Liver (tissue), 3 donors: ENCODE results near the gene PSME2.

Experiments
- EGR1 ChIP-seq, 2 donors: IDR thresholded peaks; 2 replicates each; pipeline ENCODE4 v1.6.1; 2016 to 2018; ENCODE audit warnings: antibody characterized with exemption in 2 of 2, low read depth in 2 of 2
- FOXA1 ChIP-seq: IDR thresholded peaks from 2 replicates; pipeline ENCODE4 v1.6.1; 2016; ENCODE audit warnings: antibody characterized with exemption
- HNF4A ChIP-seq, 2 donors: conservative IDR thresholded peaks; 2 replicates each; pipeline ENCODE4 v1.6.1; 2016; ENCODE audit warnings: antibody characterized with exemption in 2 of 2, mild to moderate bottlenecking in 2 of 2
- JUND ChIP-seq, 2 donors: IDR thresholded peaks; 2 replicates each; pipeline ENCODE4 v1.6.1; 2016; ENCODE audit warnings: antibody characterized with exemption in 2 of 2
- RAD21 ChIP-seq, 2 donors: IDR thresholded peaks; 2 replicates each; pipeline ENCODE4 v1.6.1; 2016; ENCODE audit warnings: antibody characterized with exemption in 2 of 2, mild to moderate bottlenecking in 2 of 2
- RXRA ChIP-seq, 2 donors: IDR thresholded peaks; 2 replicates each; pipeline ENCODE4 v1.6.1; 2017 to 2018; ENCODE audit warnings: antibody characterized with exemption in 2 of 2, mild to moderate bottlenecking in 1 of 2
- SP1 ChIP-seq: IDR thresholded peaks from 2 replicates; pipeline ENCODE4 v1.6.1; 2018; ENCODE audit warnings: antibody characterized with exemption, mild to moderate bottlenecking
- TAF1 ChIP-seq: conservative IDR thresholded peaks from 2 replicates; pipeline ENCODE4 v1.6.1; 2016; ENCODE audit warnings: antibody characterized with exemption, mild to moderate bottlenecking
- TF ChIP-seq, protein P1 (sequence below): fragments of 150-350 bp; IDR thresholded peaks from 2 replicates; pipeline ENCODE4 v1.5.1; 2017; ENCODE audit warnings: improper control_type of control experiment, low read depth, low read length; ENCODE audit not compliant: missing input control
- TF ChIP-seq, protein P2 (sequence below): IDR thresholded peaks from 2 replicates; pipeline ENCODE4 v1.6.1; 2016; ENCODE audit warnings: antibody characterized with exemption
- TF ChIP-seq, protein P3 (sequence below): IDR thresholded peaks from 2 replicates; pipeline ENCODE4 v1.6.1; 2016; ENCODE audit warnings: antibody characterized with exemption
- TF ChIP-seq, protein P4 (sequence below): IDR thresholded peaks from 2 replicates; pipeline ENCODE4 v1.6.1; 2016; ENCODE audit warnings: antibody characterized with exemption
- TF ChIP-seq, protein P5 (sequence below): IDR thresholded peaks from 2 replicates; pipeline ENCODE4 v1.6.1; 2016; ENCODE audit warnings: antibody characterized with exemption, mild to moderate bottlenecking
- donor health status: healthy.
- donor health status: healthy.

DNA sequence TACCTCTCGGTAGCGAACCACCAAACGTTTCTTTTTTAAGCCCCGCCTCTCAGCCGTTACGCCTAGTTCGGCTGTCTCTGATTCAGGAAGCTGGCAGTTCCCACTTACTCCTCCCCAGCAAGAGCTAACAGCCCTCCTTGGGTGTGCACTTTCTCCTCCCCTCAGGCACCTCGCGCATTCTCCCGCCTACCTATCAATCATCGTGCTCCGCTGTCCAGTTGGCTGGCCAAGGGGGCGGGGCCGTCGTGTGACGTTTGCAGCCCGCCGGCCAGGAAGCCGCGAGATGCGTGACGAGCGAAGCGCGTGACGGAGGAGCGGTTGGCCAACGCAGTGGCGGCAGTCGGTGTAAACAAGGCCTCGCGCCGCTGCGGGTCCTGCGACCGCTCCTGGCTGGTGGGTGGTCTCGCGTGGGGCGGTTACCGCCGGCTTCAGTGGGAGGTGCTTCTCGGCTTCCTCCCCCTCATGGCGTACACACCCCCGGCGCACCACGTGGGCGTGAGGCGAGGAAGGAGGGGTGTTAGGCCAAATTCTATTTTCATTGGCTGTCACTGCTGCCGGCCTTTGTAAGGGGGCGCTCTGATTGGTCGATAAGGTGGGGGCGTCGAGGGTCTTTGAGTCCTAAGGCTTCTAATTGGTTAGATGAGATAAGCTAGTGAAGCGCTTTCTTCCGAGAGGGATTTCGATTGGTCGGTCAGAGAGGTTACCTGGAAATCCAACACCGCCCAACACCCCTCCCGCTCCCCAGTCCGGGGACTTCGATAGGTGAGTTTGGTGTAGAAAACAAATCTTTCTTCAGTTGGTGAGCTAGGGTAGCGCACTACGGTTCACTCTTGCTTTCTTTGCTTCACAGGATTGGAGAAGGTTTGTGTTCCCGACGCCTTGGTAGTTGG, 31.6 kb downstream of the PSME2 start, which contains the start of the genes DCAF11 and NRL:
- TF ChIP-seq, protein P1, sequence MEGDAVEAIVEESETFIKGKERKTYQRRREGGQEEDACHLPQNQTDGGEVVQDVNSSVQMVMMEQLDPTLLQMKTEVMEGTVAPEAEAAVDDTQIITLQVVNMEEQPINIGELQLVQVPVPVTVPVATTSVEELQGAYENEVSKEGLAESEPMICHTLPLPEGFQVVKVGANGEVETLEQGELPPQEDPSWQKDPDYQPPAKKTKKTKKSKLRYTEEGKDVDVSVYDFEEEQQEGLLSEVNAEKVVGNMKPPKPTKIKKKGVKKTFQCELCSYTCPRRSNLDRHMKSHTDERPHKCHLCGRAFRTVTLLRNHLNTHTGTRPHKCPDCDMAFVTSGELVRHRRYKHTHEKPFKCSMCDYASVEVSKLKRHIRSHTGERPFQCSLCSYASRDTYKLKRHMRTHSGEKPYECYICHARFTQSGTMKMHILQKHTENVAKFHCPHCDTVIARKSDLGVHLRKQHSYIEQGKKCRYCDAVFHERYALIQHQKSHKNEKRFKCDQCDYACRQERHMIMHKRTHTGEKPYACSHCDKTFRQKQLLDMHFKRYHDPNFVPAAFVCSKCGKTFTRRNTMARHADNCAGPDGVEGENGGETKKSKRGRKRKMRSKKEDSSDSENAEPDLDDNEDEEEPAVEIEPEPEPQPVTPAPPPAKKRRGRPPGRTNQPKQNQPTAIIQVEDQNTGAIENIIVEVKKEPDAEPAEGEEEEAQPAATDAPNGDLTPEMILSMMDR: no peak
- TF ChIP-seq, protein P2, sequence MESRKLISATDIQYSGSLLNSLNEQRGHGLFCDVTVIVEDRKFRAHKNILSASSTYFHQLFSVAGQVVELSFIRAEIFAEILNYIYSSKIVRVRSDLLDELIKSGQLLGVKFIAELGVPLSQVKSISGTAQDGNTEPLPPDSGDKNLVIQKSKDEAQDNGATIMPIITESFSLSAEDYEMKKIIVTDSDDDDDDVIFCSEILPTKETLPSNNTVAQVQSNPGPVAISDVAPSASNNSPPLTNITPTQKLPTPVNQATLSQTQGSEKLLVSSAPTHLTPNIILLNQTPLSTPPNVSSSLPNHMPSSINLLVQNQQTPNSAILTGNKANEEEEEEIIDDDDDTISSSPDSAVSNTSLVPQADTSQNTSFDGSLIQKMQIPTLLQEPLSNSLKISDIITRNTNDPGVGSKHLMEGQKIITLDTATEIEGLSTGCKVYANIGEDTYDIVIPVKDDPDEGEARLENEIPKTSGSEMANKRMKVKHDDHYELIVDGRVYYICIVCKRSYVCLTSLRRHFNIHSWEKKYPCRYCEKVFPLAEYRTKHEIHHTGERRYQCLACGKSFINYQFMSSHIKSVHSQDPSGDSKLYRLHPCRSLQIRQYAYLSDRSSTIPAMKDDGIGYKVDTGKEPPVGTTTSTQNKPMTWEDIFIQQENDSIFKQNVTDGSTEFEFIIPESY: peak; percentile 66
- TF ChIP-seq TAF1: peak; percentile 98
- TF ChIP-seq RXRA (IDR thresholded peaks at IDR 0.05): peak in 1 of 2 donors; percentile 19
- TF ChIP-seq SP1: peak; percentile 98
- TF ChIP-seq, protein P3, sequence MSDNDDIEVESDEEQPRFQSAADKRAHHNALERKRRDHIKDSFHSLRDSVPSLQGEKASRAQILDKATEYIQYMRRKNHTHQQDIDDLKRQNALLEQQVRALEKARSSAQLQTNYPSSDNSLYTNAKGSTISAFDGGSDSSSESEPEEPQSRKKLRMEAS: peak; percentile 70
- peak; percentile 21 to 39 for TF ChIP-seq RAD21 (IDR thresholded peaks at IDR 0.05)
- TF ChIP-seq, protein P4, sequence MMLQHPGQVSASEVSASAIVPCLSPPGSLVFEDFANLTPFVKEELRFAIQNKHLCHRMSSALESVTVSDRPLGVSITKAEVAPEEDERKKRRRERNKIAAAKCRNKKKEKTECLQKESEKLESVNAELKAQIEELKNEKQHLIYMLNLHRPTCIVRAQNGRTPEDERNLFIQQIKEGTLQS: no peak
- TF ChIP-seq, protein P5, sequence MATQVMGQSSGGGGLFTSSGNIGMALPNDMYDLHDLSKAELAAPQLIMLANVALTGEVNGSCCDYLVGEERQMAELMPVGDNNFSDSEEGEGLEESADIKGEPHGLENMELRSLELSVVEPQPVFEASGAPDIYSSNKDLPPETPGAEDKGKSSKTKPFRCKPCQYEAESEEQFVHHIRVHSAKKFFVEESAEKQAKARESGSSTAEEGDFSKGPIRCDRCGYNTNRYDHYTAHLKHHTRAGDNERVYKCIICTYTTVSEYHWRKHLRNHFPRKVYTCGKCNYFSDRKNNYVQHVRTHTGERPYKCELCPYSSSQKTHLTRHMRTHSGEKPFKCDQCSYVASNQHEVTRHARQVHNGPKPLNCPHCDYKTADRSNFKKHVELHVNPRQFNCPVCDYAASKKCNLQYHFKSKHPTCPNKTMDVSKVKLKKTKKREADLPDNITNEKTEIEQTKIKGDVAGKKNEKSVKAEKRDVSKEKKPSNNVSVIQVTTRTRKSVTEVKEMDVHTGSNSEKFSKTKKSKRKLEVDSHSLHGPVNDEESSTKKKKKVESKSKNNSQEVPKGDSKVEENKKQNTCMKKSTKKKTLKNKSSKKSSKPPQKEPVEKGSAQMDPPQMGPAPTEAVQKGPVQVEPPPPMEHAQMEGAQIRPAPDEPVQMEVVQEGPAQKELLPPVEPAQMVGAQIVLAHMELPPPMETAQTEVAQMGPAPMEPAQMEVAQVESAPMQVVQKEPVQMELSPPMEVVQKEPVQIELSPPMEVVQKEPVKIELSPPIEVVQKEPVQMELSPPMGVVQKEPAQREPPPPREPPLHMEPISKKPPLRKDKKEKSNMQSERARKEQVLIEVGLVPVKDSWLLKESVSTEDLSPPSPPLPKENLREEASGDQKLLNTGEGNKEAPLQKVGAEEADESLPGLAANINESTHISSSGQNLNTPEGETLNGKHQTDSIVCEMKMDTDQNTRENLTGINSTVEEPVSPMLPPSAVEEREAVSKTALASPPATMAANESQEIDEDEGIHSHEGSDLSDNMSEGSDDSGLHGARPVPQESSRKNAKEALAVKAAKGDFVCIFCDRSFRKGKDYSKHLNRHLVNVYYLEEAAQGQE: peak; percentile 93
- peak in 1 of 2 donors; percentile 43 for TF ChIP-seq JUND (IDR thresholded peaks at IDR 0.05)
- TF ChIP-seq FOXA1: peak; percentile 35
- TF ChIP-seq HNF4A (conservative IDR thresholded peaks at IDR 0.05): peak in 1 of 2 donors; percentile 42
- TF ChIP-seq EGR1 (IDR thresholded peaks at IDR 0.05; ENCODE audit: low read depth in 2 of 2): peak; percentile 87
